DMS153 treated with DMSO at 0.1 percent for 48 hours (cell line): ENCODE data around the gene ZNF511.
"Not testable (repeated sequence)": the region's sequence is repeated elsewhere in the genome, so short reads cannot be mapped to it uniquely, and the experiment has no call there.

Source experiments
- DNase-seq: peaks from one replicate; lab custom pipeline; 2025; ENCODE audit not compliant: unreplicated experiment; lab: John Stamatoyannopoulos, UW

The ZNF511 gene

DNA sequence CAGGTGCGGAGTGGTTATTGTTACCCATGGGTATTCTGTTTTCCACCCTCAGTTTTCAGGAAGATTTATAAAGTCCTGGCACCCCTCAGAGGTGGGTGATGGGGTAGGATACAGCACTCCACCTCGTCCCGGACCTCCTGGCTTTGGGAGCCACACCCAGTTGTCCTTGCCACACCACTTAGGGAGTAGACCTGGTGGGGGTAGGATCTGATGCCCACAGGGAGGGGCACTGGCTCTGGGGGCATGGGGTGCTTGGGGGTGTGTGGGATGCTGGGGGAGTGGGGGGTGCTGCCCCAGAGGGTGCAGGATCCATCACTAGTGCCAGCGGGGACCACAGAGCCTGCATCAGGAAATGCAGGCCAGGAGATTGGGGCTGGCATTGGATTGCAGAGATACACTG lies 4.5 kb downstream of the ZNF511 start:
- DNase-seq, result no peak

DNA sequence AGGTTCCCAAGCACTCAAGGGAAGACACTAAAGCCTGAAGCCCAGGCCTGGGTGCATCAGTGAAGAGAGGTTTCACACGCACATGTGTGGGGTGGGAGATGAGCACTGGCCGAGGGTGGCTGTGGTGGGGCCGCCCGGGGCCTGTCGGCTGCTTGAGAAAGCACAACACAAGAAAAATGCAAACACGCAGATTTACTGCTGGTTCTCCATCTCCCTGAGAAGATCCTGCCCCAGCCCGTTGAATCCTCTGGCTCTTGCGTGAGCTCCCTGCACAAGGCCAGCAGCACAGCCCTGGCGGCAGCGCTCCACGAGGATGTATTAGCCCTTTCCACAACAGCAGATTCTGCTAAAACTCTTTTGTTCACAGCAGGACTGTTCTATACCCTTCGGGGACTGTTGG lies 6.2 kb downstream of the ZNF511 start:
- DNase-seq, result no peak

DNA sequence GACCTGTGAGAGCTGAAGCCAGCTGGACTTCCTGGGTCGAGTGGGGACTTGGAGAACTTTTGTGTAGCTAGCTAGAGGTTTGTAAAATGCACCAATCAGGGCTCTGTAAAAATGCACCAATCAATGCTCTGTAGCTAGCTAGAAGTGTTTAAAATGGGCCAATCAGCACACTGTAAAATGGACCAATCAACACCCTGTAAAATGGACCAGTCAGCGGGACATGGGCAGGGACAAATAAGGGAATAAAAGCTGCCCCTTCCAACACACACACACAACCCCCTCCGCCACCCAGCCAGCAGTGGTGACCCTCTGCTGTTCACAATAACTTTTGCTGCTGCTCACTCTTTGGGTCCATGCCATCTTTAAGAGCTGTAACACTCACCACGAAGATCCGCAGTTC lies 7.1 kb downstream of the ZNF511 start:
- no peak for DNase-seq

DNA sequence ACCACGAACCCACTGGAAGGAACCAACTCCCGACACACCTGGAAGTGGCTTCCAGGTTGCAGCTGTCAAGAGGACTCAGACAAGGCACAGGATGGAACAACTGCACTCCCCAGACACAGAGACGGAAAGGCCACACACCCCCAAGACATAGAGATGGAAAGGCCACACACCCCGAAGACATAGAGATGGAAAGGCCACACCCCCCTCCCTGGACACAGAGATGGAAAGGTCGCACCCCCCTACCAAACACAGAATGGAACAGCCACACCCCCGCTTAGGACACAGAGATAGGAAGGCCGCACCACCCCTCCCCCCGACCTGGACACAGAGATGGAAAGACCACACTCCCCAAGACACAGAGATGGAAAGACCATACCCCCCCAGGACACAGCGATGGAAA lies 7.6 kb downstream of the ZNF511 start:
- DNase-seq, result no peak

DNA sequence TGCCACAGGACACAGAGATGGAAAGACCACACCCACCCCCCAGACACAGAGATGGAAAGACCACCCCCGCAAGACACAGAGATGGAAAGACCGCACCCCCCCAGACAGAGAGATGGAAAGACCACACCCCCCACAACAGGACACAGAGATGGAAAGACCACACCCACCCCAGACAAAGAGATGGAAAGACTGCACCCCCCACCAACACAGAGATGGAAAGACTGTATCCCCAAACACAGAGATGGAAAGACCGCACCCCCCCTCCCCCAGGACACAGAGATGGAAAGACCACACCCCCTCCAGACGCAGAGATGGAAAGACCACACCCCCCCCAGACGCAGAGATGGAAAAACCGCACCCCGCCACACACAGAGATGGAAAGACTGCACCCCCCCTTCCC lies 8.0 kb downstream of the ZNF511 start:
- DNase-seq, result no peak

DNA sequence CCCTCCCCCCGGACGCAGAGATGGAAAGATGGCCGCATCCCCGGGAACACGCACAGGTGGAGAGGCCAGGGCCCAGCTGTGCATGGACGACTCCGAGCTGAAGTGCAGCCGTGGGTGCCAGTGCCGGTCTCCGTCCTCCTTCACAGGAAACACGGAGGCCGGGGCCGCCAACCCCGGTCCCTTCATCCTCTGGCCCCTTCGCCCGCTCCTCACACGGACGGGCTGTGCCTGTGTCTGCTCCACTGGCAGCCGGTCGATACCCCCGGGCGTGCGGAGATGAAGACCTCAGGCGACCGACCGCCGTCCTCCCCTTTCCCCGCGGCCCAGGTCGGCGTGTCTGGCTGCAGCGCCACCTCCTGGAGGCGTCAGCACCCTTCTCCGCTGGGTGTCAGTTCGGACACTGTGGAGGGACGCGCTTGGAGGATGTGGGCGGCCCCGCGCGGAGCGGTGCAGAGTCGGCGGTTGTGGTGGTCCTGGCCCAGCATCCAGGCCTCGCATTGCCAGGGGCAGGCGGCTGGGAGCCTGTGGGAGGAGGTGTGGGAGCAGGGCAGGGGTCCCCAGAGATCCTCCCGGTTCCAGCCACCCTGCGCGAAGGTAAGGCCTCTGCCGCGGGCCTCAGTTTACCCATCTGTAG lies 9.9 kb downstream of the ZNF511 start:
- DNase-seq, result peak; percentile 51

DNA sequence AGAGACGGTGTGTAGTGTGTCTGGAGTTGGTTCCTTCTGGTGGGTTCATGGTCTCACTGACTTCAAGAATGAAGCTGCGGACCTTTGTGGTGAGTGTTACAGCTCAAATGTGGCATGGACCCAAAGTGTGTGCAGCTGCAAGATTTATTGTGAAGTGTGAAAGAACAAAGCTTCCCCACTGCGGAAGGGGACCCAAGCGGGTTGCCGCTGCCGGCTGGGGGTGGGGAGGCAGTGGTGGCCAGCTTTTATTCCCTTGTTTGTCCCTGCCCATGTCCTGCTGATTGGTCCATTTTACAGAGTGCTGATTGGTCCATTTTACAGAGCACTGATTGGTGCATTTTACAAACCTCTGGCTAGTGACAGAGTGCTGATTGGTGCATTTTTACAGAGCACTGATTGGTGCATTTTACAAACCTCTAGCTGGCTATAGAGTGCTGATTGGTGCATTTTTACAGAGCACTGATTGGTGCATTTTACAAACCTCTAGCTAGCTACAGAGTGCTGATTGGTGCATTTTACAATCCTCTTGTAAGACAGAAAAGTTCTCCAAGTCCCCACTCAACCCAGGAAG lies 12.2 kb downstream of the ZNF511 start:
- DNase-seq, result not testable (repeated sequence)

DNA sequence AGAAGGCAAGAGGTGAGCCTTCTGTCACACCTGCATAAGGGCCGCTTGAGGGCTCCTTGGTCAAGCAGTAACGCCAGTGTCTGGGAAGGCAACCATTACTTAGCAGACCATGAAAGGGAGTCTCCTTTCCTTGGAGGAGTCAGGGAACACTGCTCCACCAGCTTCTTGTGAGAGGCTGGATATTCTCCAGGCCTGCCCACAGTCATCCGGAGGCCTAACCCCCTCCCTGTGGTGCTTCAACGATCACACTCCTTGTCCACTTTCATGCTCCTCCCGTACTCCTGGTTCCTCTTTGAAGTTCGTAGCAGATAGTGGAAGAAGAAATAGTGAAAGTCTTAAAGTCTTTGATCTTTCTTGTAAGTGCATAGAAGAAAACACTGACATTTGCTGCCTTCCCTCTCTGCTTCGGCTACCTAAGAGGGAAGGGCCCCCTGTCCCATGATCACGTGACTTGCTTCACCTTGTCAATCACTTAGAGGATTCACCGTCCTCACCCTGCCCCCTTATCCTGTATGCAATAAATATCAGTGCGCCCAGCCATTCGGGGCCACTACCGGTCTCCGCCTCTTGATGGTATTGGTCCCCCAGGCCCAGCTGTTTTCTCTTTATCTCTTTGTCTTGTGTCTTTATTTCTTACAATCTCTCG lies 13.5 kb downstream of the ZNF511 start:
- DNase-seq, result not testable (repeated sequence)

DNA sequence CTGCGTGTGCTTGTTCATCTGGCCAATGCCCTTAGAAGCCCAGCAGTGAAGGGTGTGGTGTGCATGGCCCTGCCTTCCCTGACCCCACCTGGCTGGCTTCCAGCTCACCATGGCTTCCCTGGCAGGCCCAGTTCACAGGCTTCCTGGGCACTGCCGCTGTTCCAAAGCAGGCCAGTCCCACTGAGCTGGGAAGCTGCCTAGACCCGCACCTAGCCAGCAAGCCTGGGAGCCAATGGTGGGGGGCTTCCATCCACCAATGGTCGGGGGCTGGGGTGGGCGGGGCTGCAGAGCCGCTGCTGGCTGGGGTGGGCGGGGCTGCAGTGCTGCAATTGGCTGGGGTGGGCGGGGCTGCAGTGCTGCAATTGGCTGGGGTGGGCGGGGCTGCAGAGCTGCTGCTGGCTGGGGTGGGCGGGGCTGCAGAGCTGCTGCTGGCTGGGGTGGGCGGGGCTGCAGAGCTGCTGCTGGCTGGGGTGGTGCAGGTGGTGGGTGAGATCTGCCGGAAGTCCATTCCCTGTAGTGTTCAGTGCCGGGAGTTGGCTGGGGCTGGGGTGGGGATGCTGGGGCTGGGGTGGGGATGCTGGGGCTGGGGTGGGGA lies 15.6 kb downstream of the ZNF511 start:
- DNase-seq, result peak; percentile 67

DNA sequence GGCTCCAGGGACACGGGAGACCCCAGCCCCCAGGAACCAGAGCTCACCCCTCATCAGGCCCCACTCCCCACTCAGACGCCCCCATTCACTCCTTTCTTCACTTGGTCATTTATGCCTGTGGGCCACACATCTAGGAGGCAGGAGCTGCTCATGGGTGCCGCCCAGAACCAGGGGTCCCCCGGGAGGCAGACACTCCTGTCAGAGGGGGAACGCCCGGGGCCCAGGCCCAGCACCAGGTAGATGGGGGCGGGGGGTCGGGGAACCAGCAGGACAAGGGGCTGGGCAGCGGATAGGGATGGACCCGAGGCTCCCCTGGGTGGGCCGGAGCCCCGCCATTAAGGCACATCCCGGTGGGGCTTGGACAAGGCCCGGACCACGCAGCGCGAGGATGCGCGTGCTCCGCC lies 16.1 kb downstream of the ZNF511 start:
- no peak for DNase-seq

DNA sequence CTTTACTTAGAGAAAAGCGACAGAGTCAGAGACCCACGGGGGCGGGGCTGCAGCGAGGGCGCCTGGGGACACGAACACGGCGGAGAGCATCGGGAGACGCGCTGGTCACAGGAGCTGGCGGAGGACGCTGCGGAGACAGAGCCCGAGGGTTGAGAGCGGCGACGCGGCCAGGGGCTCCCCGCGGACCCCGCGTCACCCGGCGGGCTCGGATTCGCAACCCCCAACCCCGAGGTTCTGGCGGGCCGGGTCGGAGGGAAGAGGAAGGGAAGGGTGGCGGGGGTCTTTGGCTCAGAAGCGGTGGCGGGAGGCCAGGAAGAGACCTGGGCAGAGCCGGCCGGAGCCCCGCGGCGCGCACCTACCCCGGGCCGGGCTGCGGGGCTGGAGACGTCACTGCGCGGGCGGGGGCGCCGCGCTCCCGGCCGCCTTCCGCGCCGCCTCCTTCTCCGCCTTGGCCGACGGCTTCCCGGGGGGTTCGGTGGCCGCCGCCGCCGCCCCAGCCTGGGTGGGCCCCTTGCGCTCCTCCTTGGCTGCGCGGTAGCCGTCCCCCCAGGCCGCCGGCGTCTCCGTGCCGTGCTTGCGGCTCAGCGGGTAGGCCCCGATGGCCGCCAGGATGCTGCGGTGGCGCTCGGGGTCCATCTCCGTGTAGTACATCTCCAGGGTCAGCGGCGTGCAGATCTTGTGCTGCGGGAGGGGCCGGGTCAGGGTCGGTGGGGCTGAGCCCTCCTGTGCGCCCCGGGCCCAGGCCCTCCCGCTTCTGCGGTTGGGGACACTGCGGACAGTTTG lies 16.9 kb downstream of the ZNF511 start:
- no peak for DNase-seq

DNA sequence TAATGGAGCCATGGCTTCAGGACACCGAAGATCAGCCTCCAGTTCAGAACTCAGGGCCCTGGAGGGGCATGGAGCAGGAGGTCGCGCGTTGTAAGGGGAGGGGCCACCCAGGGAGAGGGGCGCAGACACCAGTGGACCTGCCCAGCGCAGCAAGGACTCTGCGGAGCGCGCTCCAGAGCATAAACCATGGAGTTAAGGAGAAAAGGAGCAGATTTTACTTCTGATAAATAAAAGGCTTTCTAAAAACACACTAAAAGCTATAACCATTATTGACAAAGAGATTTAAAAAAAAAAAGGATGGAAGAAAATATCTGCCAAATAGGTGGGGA lies 17.5 kb downstream of the ZNF511 start:
- no peak for DNase-seq

DNA sequence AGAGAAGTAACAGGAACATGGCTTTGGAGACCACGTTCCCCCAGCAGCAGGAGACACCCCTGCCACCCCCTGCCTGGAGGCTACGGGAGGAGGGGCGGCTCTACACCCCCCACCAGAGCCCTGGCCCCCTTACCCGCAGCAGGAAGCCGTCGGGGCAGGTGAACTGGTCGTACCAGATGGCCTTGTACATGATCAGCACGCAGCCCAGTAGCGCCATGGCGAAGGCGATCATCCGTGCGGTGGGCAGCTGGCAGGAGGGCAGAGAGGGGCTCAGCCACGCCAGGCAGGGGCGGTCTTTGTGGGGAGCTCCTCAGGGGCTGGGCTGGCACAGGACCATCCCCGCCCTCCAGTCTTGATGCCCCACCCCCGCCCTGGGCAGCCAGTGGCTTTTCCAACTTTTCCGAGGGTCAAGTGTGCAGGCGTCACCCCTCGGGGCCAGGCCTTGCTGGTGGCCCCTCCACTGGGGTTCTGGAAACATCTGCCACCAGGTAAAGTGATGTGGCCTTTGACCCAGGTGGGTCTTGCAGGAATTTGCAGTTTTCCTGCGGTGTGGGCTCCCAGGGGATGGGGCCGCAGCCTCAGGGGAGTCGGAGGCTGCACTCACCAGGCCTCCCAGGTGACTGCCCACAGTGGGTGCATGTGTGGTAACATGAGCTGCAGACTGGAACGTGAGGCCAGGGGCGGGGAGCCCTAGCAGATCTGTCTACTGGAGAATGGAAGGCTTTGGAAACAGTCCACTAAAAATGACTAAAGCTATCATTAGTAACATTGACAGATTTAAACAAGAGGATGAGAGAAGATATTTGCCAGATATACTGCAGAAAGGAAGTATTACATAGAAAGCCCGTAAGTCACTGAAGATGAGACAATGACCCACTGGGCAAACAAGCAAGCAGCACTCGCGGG lies 18.3 kb downstream of the ZNF511 start:
- no peak for DNase-seq

DNA sequence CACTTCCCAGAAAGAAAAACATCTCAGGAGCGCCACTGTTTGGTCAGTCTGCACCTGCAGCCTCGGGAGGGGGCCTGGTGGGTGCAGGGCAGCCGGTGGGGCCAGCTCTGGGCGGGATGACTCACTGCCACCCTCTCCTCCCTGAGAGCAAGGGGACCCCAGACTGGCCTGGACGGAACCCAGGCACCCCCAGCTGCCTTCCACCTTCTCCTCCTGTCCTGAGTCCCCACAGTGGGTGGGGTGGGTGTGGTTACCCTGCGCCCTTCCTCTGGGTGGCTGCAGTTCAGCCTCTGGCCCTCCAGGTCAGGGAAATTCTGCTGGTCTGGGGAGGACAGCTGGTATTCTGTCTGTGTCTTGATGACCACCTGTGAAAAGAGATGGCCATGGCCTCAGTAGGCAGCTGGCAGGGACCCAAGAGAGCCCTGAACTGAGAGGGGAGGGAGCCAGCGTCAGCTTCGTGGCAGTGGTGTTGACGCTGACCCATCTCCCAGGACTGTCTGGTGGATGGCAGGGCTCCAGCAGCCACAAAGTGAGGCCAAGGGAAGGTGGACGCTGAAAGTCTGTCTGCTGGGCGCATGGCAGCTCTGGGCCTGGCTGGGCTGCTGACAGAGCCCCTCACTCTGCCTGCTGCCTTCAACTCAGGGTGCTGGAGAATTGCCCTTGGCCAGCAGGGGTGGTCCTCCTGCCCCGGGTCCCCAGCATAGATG lies 19.1 kb downstream of the ZNF511 start:
- DNase-seq, result no peak

DNA sequence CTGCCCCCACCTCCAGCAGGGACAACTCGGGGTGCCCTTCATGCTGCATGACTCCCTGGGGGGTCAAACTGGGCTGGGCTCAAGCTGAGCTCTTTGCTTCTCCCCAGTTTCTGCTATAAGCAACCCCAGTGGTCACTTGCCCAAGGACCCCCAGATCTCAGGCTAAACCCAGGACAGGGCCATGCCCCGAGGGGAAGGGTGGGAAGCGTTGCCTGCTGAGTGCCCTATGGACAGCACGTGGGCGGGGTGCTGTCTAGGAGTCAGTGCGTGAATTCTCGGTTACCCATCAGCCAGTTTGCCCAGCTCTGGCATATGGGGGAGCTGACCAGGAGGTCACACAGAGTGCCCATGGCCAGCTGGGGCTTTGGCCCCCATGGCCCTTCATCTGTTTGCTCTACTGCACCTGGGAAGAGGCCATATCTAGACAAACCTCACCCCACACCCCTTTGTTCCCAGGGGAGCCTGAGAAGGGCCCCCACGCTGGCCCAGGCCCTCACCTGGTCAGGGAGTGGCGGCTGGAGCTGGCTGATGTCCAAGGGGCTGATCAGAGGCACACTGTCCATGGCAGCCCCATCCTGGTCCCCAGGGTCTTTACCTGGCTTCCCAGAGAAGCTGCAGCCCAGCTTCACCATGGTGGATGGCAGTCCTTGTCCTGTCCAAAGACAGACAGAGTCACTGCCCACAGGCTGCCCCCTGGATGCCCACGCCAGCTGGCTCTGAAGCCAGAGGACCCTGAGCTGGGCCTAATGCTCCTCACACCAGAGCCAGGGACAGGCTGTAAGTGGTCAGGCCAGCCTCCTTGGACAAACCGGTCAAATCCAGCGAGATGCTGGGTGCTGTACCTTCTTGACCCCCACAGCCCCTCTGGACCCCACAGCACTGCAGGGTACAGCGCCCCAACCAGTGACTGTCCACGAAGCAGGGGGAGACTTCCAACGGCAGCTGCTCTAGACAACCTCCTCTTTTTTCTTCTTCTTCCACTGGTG lies 19.9 kb downstream of the ZNF511 start:
- no peak for DNase-seq

DNA sequence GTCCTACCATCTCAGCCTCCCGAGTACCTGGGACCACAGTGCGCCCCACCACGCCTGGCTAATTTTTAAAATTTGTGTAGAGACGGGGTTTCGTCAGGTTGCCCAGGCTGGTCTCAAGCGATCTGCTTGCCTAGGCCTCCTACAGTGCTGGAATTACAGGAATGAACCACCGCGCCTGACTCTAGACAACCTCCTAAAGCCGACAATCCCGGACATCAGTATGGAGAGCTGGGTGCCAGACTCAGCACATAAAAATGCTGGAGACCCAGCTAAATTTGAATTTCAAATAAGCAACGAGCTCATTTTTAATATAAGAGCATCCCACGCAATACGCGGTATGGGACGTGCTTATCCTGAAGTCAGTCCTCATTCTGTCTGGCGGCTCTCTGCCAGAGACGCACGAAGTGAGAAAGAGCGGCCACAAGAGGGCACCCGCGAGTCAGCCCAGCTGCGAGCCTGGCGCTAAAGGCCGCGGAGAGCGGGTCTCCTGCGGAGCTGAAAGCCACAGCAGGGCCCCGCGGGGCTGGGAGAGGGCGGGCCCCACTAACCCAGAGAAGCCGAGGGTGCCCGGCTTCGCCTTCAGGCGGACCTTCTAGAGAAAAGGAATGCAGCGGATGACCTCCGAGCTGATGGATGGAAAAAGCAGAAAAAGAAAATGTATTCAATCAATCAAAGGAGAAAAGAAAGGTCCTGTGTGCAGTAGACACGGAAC lies 20.9 kb downstream of the ZNF511 start:
- DNase-seq, result peak; percentile 73

DNA sequence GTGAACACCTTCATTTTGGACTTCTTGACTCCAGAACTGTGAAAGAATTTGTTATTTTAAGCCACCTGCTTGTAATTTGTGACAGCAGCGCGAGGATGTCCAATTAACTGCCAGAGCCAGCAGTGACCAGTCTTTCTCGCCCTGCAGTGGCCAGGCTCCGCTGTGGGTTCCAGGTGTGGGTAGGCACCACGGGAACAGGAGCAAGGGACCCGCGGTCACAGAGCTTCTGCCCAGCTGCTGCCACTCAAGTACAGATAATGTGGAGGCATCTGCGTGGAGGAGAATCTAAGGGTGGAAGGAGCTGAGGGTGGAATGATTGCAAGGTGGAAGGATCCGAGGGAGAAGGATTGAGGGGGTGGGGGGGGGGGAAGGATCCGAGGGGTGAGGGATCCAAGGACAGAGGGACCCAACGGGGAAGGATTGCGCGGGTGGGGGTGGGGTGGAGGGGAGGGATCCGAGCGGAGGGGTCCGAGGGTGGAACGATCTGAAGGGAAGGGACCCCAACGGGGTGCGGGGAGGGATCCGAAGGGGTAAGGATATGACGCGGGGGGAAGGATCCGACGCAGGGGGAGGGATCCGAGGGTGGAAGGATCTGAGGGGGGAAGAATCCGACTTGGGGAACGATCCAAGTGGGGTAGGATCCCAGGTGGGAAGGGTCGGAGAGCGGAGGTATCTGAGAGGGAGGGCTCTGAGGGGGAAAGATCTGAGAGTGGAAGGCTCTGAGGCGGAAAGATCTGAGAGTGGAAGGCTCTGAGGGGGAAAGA lies 24.4 kb downstream of the ZNF511 start:
- DNase-seq, result no peak
